ENCODE data around the gene MIXL1. TPM values are rescaled to one million over a fixed set of nuclear protein-coding genes. Genes with fewer than 3 reads are reported as not detected.
"Not testable (repeated sequence)": the region's sequence is repeated elsewhere in the genome, so short reads cannot be mapped to it uniquely, and the experiment has no call there.

Gene MIXL1
- total RNA-seq, 1 donor from 2014 or later, result not detected

DNA sequence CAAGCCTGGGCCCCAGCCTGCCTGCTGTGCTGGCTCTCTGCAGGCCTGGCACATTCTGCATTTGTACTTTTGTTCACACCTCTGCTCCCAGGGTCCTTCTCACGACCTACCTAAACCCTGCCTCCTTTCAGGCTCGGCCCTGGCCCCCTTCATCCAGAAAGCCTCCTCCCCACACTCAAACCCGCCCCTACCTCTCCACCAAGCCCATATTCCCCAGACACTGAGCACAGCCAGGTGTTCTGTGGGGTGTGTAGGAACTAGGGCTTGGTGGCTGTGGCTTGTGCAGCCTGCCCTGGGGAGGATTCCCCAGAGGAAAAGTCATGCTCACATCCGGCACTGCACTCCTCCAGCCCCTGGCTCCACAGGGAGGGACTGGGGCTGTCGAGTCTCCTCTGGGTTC lies 8.2 kb upstream of the MIXL1 start:
- DNase-seq, result no peak

DNA sequence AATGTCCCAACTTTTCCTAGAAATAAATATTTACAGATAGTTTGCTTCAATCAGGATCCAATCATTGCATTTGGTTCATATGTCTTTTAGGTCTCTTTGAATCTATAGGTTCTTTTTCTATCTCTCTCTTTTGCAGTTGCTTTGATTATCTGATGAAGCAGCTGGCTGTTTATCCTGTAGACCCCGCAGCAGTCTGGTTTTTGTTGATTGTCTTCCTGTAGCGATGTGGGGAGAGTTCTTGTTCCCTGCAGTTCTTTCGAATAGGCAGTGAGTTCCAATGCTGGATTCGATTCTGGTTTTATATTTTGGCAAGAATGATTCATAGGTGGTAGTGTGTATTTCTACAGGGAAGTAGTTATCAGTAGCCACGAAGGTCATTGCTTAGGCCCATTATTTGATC lies 7.4 kb upstream of the MIXL1 start:
- no peak for DNase-seq

DNA sequence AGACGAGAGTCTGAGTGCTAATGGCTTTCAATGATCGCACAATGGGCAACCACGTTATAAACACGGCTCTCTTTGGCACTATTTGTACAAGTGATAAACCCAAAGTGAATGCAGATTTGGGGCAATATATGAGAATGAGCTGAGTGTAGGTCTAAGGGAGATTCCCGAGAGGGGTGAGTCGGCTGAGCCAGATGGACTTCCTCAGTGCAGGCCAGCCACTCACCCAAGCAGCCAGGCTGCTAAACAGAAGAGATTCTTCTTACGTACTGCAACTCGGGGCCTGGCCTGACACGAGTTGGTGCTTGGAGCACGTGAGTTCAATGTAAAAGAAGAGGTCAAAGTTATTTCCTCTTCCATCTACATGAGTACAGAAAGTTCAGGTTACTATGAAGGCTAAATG lies 6.2 kb upstream of the MIXL1 start:
- DNase-seq, result no peak

DNA sequence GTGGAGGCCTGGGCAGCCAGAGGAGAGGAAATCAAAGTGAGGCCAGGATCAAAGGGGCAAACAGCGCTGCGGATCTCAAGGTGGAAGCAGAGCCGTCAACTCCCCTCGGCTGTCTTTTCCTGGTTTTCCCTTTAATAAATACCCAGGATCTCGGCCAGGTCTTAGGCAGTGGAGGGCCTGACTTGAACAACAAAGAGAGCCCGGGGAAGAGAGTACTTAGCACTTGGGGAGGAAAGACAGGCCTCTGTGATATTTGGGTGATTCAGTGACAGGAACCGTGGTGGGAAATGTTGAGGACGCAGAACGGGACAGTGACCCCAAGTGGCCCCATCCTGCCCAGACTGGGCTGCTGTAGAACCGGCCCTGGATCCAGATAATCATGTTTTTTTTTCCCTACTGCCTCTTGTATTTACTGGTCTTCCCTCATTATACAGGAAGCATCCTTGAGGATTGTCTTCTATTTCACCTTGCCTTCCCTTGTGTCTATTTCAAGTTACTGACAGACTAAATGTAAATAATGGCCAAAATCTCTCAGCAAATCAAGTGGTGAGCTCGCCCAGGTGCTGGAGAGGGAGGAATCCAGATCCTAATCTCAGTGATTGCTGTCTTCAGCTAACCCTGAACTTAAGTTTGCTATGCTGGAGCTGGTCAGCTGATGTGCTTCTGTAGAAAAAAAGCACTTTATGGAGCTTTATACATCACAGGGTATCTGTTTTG lies 2.8 kb upstream of the MIXL1 start:
- DNase-seq, result no peak

DNA sequence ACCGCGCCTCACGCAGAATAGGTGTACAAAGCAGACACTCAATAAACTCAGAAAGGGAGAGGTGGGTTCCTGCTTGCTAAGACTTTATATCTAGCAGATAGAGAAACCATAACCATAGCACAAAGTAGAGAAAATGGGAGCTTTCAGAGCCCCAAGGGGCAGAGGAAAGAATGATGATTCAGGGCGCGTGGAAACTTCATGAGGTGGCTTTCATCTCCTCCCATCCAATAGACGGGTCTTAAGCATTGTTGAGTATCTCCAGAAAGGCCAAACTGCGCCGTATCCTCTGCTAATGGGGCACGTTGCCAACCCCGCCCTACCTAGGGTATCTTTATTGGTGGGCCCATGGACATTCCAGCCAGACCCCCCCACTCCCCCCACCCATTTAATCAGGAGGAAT lies 778 bp upstream of the MIXL1 start:
- DNase-seq, result no peak

DNA sequence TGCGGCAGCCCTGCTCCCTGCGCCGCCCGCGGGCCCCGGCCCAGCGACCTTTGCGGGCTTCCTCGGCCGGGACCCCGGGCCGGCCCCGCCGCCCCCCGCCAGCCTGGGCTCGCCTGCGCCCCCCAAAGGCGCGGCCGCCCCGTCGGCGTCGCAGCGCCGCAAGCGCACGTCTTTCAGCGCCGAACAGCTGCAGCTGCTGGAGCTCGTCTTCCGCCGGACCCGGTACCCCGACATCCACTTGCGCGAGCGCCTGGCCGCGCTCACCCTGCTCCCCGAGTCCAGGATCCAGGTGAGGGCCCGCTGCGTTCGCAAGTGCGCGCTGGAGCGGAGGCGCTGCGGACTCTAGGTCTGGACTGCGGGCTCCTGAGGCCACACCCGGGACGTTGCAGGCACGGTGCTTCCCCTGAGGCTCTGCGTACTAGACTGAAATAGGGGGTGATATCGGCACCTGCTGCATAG lies 351 bp downstream of the MIXL1 start:
- DNase-seq, result no peak

DNA sequence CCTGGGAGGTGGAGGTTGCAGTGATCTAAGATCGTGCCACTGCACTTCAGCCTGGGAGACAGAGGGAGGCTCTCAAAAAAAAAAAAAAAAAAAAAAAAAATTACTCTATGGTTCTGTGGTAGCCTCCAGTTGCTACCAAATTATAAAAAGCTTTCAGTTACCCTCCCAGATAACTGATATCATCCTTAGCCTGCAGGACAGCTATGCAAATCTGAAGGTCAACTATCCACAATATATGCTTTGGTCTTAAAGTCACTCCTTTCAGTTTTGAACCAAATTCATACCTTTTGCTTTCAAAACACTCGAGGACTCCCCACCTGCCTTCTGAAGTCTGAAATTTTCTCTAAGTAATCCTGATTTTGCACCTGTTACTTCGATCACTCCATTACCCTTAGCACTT lies 3.1 kb downstream of the MIXL1 start:
- no peak for DNase-seq

DNA sequence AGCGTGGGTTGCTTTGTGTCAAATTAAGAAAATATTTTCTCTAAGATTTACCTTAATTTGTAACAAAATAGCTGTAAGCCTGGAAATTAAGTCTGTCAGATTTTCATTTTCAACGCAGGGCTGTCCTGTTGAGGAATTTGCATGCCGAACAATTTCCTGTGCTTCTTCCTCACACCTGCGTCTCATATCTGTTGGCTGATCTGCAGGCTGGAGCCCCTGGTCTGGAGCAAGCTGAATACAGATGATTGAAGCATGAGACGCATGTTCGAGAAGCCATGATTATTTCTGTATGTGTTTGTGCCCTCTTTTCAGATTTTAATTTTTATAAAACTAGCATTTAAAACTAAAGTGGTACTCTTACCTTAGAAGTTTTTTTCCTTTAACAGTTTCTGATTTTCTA lies 9.8 kb downstream of the MIXL1 start:
- no peak for DNase-seq

DNA sequence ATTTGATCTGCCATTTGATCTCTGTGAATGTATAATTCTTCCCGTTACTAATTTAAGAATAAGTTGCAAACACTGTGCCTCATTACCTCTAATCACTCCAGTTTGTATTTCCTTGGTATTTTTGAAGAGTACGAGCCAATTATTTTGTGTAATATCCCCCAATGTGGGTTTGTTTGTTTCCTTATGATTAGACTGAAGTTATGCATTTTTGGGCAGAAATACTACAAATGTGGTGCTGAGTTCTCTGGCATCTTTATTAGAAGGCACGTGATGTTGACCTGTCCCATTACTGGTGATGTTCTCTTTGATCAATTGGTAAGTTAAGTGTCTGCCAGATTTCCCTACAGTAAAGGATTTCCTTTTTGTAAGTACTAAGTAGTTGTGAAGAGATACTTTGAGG lies 10.3 kb downstream of the MIXL1 start:
- DNase-seq, result no peak

DNA sequence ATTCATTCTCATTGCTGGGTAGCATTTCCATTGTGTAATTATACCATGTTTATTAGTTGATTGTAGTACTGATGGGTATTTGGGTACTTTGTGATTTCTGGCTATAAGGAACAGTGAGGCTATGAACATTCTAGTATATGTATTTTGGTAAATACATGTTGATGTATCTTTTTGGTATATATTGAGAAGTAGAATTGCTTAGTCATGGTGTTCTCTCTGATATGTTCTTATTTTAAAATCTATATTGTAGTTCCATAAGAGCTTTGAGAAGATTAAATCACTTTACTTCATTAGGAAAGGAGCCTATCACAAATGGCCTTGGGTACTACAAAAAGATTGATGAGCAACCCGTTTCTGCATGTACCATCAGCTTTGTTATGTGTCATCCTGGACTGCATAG lies 13.4 kb downstream of the MIXL1 start:
- no peak for DNase-seq

DNA sequence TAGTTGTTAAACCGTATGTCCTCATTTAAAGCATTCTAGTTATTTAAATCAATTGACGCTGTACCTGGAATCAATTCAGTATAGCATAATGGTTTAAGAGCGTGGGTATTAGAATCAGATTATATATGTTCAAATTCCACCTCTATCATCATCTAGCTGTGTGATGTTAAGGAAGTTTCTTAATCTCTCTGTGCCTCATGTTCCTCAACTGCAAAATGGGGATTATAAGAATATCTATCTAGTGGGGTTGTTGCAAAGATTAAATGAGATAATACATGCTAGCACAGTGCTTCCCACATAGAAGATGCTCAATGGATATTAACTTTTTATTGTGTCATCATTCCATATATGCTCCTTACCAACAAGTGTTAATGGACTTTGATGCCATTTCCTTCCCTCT lies 16.0 kb downstream of the MIXL1 start:
- DNase-seq, result no peak

DNA sequence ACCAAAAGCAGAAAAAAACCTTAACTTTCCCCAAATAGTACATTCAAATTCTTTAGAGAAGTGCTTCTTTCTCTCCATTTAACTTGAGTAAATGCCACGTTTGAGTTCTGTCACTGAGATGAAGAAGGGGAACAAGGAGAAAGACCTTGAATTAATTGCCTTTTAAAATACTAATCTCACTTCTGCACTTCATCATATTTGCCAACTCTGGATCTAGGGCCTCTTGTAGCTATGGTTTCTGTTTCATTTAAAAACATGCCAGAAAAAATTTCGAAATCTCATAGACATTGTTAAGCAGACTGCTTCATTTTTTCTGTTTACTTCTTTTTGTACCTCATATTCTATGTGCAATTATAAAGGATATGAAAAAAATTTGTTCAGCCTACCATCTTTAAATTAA lies 24.6 kb downstream of the MIXL1 start:
- DNase-seq, result no peak

DNA sequence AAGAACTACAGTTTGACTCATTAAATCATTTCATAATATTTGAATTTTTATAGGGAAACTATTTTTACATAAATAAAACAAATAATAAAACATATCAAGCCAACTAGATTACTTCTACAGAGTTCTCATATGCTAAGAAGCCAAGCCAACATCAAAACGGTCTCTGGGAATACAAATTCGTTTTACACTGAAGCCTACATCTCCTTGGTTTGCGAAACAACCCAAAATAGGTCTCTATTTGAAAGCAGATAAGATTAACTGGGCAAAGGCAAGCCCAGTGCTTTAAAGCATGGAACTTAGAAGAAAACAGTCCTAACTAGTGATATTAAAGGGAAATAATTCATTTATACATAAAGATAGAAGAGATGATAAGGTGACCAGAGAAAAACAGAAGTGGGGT lies 25.3 kb downstream of the MIXL1 start:
- no peak for DNase-seq

DNA sequence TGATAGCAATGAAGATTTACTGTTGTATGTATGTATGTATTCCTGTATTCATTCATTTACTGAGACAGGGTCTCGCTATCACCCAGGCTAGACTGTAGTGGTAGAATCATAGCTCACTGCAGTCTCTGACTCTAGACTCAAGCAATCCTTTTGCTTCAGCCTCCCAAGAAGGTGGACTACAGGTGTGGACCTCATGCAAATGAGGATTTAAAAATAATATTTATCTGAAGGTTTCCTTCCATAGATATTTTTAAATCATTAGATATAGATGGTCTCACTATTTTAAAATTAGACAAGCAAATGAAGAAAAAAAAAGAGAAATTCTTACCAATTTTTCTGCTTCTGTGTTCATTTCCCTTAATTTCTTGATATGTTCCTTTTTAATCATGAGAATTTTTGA lies 27.0 kb downstream of the MIXL1 start:
- no peak for DNase-seq

DNA sequence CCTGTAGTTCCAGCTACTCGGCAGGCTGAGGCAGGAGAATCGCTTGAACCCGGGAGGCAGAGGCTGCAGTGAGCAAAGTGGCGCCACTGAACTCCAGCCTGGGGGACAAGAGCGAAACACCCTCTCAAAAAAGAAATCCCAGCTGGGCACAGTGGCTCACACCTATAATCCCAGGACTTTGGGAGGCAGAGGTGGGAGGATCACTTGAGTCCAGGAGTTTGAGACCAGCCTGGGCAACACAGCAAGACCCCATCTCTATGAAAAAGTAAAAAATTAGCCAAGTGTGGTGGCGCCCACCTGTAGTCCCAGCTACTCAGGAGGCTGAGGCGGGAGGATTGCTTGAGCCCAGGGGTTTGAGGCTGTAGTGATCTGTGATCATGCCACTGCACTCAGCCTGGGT lies 29.4 kb downstream of the MIXL1 start:
- not testable (repeated sequence) for DNase-seq

DNA sequence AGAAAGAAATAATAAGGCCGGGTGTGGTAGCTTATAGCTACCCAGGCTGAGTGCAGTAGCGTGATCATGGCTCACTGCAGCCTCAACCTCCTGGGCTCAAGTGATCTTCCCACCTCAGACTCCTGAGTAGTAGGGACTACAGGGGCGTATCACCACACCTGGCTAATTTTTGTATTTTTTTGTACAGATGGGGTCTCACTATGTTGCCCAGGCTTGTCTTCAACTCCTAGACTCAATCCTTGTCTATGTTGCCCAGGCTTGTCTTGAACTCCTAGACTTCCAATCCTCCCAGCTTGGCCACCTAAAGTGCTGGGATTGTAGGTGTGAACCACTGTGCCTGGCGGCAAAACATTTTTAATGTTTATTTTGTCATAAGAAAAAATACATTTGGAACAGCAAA lies 30.5 kb downstream of the MIXL1 start:
- no peak for DNase-seq

DNA sequence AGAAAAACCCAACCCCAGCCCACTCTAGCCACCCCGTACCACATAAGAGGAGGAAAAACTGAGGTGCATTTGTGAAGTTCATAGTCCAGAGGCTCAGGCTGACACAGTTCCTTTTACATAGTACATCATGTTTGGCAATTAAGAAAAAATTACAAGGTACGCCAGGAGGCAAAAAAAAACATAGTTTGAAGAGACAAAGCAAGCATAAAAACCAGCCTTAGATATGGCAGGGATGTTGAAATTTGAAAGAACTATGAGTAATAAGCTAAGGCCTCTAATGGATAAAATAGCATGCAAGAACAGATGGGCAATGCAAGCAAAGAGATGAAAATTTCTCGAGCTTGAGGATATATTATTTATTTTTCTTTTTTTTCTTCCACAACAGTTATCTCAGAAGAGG lies 31.9 kb downstream of the MIXL1 start:
- no peak for DNase-seq

DNA sequence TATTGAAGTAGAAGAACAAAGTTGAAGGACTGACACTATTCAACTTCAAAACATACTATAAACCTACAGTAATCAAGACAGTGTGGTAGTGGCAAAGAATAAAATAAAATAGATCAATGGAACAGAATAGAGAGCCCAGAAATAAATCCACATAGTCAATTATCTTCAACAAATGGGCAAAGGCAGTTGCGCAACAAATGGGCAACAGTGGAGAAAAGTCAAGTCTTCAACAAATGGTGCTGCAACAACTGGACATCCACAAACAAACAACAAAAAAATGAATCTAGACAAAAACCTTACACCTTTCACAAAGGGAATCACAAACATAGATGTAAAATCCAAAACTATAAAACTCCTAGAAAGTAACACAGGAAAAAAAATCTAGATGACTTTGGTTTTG lies 38.4 kb downstream of the MIXL1 start:
- DNase-seq, result no peak

DNA sequence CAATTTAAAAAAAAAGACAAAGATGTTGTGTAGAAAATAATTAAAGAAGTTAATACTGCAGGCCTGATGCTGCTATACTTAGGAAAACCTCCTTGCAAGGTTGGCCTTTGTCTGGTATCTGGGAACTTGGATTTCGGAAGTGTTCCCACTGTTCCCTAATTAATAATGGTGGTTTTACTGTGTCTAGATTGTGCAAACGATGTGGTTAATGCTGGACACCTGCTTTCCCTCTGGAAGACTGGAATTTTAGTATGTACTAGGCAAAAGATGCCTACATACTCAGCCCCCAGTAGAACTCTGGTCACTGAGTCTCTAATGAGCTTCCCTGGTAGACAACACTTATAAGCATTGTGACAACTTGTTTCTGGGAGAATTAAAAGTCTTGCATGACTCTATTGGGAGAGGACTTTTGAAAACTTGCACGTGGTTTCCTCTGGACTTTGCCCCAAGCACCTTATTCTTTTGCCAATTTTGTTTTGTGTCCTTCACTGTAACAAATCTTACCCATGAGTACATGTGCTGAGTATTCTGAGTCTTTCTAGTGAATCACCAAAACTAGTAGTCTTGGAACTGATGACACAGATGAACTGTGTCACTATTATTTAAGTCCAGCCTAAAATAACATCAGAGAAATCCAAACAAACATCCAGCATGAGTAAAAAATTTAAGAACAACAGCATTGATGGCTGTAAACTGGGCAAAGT lies 45.1 kb downstream of the MIXL1 start:
- no peak for DNase-seq

DNA sequence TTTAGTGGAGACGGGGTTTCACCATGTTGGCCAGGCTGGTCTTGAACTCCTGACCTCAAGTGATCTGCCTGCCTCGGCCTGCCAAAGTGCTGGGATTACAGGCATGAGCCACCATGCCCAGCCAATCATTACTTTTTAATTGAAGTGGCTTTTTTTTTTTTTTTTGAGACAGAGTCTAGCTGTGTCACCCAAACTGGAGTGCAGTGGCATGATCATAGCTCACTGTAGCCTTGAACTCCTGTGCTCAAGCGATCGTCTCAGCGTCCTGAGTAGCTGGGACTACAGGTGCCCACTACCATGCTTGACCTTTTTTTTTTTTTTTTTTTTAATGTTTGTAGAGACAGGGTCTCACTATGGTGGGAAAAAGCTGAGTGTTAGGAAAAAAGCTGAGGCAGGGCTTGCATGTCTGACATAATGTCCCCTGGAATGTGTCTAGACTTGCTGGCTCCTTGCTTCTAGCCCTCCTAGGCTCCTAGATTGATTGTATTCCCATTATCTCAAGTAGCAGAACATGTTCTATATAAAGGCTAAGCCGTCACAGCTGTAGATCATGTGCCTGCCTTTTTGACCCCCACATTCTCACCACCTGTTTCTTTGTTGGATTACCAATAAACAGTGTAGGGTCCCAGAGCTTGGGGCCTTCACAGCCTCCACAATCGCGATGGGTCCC lies 48.9 kb downstream of the MIXL1 start:
- DNase-seq, result not testable (repeated sequence)

DNA sequence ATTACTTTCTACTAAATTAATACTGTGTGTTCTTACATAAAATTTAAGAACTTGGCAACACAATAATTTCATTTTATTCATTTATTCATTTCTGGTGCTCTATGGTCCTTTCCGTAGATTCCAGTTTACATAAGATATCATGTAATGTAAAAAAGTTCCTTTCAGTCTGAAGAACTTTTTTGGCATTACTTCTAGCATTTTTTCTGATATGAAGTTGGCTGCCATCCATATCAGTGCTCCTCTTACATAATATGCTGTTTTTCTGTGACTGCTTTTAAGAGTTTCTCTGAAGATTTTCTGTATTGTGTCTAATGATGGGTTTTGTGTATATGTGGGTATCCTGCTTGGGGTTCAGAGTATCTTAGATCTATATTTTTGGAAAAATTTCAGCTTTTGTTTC lies 50.7 kb downstream of the MIXL1 start:
- no peak for DNase-seq

DNA sequence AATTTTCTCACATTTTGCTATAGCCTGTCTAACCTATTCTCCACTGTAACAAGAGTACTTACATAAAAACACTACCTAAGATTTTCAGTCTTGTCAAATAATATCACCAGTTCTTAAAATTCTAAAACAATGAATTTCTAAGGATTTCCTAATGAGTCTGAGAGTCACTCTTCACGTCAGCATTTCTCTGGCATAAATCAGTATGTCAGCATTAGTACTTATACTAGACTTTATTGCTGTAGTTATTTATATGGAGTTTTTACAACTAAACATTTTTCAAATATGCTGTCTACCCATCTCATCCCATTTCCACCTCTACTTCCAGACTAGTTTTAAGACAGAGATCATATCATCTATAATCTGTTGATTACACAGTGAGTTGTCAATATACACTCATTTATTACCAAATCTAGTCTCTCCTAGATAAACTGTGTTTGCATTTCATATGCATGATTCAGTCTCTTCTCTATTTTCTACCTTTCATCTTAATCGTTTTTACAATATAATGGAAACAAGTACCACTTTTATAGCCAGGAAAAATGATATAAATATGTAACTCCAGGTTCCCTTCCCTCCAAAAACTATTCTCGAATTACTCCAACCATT lies 52.7 kb downstream of the MIXL1 start:
- no peak for DNase-seq

All from skin of body (tissue), 2 donors.